Activated CD8-positive, alpha-beta memory T cell treated with anti-CD3 and anti-CD28 coated beads, Interleukin-2, amount 50 U/mL, for 1 hour (primary cell): ENCODE data around the gene TRAPPC6A.
A peak's percentile ranks its signal among the peaks of the same experiment; 100 is the strongest.

ENCODE experiments used
- DNase-seq: peaks from one replicate; pipeline ENCODE4 v3.0.0-alpha.2; 2020; ENCODE audit errors: extremely low read depth

TRAPPC6A gene

DNA sequence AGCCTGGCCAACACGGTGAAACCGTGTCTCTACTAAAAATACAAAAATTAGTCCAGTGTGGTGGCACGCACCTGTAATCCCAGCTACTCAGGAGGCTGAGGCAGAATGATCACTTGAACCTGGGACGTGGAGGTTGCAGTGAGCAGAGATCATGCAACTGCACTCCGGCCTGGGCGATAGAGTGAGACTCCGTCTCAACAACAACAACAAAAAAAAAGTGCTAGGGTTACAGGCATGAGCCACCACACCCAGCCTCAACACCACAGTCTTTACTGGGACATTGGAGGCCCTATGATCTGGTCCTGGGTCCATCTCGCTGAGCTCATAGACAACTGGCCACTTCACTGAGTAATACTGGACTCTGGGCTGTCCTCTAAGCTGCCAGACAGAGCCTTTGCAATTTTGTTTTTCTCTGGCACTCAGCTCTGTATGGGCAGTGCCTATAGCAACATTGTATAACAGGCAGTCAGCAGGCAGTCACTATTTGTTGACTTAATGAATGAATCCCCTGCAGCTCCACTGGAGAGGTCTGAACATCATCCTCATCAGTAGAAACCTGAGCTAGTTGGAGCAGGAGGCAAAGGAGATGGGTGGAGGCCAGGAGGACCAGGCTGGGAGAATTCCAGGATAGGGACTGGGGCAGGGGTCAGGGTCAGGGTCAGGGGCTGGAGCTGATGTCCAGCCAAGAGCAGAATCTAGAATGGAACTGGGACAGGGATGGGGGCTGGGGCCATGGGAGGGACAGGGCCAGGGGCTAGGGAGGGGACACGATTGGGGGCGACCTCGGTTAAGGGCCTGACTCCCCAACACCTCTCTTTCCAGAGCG, 8.7 kb upstream of the TRAPPC6A start:
- no peak for DNase-seq

DNA sequence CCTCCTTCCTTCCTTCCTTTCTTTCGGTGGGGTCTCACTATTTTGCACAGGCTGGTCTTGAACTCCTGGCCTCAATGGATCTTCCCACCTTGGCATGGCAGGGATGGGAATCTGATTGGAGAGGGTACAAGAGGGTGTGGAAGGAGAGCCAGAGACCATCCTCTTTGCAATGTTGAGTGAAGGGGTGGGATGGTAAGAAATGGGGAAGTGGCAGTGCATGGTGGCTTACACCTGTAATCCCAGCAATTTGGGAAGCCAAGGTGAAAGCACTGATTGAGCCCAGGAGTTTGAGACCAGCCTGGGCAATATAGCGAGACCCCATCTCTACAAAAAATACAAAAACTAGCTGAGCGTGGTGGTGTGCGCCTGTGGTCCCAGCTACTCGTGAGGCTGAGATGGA, 6.1 kb upstream of the TRAPPC6A start:
- no peak for DNase-seq

GRCh38 chr19:45182758-45183157, 4.7 kb upstream of the TRAPPC6A start:
- DNase-seq: no peak

- no peak for DNase-seq
Observed at GRCh38 chr19:45180936-45181335, 2.9 kb upstream of the TRAPPC6A start.

- DNase-seq: no peak
Observed at GRCh38 chr19:45179892-45180370, 1.9 kb upstream of the TRAPPC6A start.

GRCh38 chr19:45179072-45179891, 1.2 kb upstream of the TRAPPC6A start:
- no peak for DNase-seq

- DNase-seq: peak; percentile 100
Observed at GRCh38 chr19:45178262-45179071, 430 bp upstream of the TRAPPC6A start, which contains the start of gene BLOC1S3. BLOC1S3 (plus strand) TSS chr19:45178784; CDS start chr19:45179297, 513 bp downstream.

DNA sequence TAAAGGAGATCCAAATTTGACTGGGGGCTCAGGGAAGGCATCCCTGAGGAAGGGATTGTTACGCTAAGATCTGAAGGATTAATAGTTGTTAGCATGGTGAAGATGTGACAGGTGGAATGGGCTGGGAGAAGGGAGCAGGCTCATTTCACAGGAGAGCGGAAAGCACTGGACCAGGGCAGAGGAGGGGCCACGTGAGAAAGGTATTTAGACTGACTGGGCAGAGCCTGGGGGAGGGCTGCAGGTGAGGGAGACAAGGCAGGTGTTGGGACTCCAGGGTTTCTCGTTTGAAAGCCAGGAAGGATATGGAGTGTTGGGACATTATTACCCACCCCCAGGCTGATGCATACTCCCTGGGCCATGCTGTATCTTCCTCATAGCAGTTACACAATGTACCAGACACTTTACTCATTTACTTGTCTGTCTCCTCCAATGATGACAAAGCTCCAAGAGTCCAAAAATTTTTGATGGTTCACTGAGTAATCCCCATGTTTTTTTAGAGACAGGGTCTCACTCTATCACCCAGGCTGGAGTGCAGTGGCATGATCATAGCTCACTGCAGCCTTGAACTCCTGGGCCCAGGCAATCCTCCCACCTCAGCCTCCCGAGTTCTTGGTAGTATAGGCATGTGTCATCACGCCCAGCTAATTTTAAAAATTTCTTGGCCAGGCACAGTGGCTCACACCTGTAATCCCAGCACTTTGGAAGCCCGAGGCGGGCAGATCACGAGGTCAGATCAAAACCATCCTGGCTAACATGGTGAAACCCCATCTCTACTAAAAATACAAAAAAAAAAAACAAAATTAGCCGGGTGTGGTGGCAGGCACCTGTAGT, 2.3 kb downstream of the TRAPPC6A start:
- DNase-seq: no peak

- DNase-seq: no peak
Observed at GRCh38 chr19:45173816-45174215, 4.2 kb downstream of the TRAPPC6A start.

GRCh38 chr19:45172611-45173208, 5.3 kb downstream of the TRAPPC6A start:
- DNase-seq: no peak

- no peak for DNase-seq
Observed at GRCh38 chr19:45172173-45172572, 5.9 kb downstream of the TRAPPC6A start.

DNA sequence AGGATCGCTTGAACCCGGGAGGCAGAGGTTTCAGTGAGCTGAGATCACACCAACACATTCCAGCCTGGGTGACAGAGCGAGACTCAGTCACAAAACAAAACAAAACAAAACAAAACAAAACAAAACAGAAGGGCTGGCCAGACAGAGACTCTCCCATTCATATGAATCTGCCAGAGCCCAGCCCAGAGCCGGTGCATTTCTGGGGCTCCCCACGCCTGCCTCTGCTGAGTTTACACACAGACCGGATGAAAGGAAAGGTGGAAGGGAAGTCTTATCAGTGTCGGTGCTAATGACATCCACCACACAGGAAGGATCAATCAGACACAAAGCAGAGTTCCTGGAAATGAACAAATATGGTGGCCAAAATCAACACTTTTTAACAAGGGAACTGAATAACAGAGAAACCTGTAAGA, 6.8 kb downstream of the TRAPPC6A start:
- DNase-seq: no peak

DNA sequence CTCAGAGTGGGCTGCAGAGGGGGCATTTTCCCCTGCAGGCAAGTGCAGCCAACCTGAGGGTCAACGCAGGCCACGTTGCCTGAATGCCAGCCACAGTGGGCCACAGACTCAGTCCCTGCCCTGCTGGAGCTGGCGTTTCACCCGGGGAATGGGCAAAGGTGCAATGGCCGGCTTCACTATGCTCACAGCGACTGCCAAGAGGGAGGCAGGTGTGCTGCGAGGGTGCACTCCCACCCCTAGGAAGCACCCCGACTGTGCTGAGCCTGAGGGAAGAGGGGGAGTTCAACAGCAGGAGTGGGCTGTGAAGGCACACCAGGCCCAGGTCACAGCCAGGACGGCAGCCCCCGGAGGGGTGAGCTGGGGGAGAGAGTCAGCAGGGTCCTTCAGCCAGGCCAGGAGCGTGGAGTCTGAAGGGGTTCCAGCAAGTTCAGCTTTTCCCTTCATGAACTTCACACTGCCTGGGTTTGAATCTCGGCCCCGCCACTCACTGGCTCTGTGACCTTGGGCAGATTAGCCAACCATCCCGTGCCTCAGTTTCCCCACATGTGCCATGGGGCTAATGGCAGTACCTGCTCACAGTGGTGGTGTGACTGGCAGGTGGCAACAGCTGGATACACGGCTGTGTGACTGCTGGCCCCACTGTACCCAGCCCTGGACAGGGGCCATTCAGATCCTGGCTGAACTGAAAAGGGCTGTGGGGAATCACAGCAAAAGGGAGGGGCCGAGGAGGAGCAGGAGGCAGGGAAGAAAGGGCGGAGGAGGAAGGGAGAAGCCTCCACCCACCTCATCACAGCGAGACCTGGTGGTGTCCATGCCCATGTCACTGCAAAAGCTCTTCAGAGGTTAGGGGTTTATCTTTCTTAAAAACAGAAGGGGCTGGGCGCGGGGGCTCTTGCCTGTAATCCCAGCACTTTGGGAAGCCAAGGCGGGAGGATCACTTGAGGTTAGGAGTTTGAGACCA, 7.6 kb downstream of the TRAPPC6A start:
- DNase-seq: no peak

DNA sequence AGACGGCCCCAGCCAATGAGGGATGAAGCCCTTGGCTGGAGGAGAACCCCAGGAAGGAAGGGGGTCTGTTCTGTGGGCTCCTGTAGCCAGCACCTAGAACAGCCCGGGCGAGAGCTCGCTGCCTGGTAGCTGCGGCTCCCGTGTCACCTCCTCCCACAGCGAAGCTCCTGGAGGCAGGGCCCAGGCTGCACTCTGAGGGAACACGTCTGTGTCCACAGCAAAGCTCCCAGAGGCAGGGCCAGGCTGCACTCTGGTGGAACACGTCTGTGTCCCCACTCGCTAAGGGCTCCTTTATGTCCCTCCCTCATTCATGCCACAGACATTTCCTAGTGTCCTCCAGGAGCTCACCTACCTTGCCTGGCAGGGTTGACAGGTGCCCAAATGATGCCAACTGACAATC, 8.4 kb downstream of the TRAPPC6A start:
- DNase-seq: no peak

DNA sequence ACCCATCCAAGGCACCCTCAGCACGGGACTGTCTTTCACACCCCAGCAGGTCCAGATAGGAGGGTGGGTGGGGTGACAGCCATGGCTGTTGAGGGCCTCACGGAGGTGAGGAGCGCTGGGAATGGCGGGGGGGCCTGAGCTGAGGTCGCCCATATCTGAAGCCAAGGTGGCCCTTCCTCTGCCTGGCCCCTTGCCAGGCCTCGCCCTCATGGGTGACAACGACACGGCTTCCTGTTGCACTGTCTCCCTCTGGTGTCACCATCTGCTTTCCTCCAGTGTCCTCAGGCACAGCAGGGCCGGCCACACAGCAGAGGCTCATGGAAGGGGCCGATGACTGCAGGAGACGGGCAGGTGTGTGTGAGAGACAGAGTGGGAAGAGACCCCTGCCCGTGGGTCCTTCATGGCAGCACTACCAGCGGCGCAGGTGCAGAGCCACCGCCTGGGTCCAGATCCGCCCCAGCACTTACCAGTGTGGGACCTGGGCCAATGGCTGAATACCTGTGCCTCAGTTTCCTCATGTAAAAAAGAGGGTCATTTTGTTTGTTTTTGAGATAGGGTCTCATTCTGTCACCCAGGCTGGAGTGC, 9.2 kb downstream of the TRAPPC6A start:
- DNase-seq: no peak

DNA sequence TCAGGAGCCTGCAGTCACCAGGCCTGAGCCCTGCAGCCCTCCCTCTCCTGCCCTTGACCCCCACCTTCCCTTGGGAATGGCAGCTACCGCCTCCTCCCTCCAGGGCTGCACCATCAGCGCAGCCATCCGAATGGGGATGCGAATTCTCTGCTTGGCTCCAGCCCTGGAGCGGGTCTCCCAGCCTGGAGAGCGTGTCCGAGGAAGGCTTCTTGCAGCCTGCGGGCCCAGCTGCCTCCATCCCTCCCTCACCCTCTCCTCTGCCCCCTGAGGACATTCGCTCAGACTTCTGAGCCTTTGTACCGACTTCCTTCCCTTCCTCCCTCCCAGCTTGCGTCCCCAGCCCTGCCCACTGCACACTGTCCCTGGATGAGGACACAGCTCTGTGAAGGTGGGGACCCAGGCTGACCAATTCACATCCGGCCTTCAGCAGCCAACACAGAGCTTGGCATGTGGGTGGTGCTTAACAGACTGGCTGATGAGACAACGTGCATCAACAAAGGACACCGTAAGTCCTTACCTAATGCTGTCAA, 11.2 kb downstream of the TRAPPC6A start:
- no peak for DNase-seq

DNA sequence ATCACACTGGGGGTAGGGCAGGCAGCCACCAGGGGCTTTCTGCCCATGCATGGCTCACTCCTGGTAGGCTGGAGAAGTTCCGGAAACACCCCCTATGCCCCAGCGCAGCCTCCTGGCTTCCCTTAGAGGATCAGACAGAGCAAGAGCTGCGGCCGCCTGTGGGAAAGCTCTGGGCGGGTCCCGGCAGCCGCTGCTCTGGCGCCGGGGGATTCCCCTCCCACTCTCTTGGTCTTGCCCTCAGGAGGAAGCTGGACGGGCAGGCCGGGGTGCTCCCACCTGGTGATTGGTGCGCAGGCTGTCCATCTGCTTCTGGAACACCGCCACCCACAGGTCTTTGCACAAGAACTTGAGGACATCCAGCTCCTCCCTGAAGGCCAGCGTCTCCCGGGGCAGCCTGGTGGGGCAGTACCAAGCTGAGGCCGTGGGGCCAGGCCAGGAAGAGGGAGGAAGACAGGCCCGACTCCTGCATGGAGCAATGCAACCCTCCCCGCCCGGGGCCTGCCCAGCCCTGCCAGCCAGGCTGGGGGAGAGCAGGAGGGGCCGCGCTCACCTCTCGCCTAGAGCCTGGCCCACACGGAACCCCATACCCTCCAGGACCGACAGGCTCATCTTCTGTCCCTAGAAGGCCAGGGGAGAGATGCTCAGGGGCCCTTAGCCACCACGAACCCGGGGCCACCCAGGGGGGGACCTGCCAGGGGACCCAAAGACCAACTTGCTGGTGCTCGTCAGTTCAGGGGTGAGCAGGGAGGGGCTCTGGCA, 13.3 kb downstream of the TRAPPC6A start:
- no peak for DNase-seq
